Endothelial cell of umbilical vein (primary cell): Measurements from ENCODE around the gene NSMCE3. TPM values are rescaled to one million over a fixed set of nuclear protein-coding genes. Genes with fewer than 3 reads are reported as not detected.
"Not testable (repeated sequence)": the region's sequence is repeated elsewhere in the genome, so short reads cannot be mapped to it uniquely, and the experiment has no call there.

Source experiments
- BruUV-seq: library from RNA; stranded (reverse); fragments of 400-500 nt; replicated peaks from 2 replicates; lab custom pipeline; 2021; lab: Mats Ljungman, UMichigan
- CTCF ChIA-PET: fragments of 300-600, 350-600 bp; sonication (Branson Sonifier 250); formaldehyde crosslinking; loops from one replicate; lab custom pipeline; 2021; ENCODE audit warnings: antibody characterized with exemption, inconsistent platforms; lab: Charles Lee
- POLR2A ChIA-PET: fragments of 300-600, 350-600 bp; sonication (Branson Sonifier 250); formaldehyde crosslinking; loops from one replicate; lab custom pipeline; 2021; ENCODE audit warnings: antibody characterized with exemption, inconsistent platforms; lab: Charles Lee
- DNase-seq: peaks from one replicate; pipeline ENCODE4 v3.0.0-alpha.2; 2011; ENCODE audit warnings: low read depth, low spot score
- FAIRE-seq: peaks from 2 replicates; lab custom pipeline; 2011; peaks lifted over from hg19 to GRCh38; lab: Jason Lieb, UNC
- H2AFZ ChIP-seq: 2 replicates; pipeline ENCODE4 v1.6.0; 2012; ENCODE audit warnings: low read depth, low read length, control low read depth, inconsistent platforms
- H3K27ac ChIP-seq: 2 replicates; pipeline ENCODE4 v1.5.1; 2011; ENCODE audit warnings: low read depth, mild to moderate bottlenecking, control low read depth, low read length, moderate library complexity; ENCODE audit not compliant: insufficient read depth
- H3K27me3 ChIP-seq, 2 experiments: 2 replicates each; pipeline versions ENCODE4 v1.6.0 to v1.6.1; 2011; ENCODE audit warnings: low read length in 2 of 2, mixed read lengths in 1 of 2; ENCODE audit not compliant: control insufficient read depth in 2 of 2, insufficient read depth in 2 of 2
- H3K36me3 ChIP-seq, 2 experiments: 2 replicates in 1 of 2; 3 replicates in 1 of 2; pipeline ENCODE4 v1.5.1; 2011; ENCODE audit warnings: low read length in 2 of 2, mild to moderate bottlenecking in 1 of 2, moderate library complexity in 1 of 2; ENCODE audit not compliant: control insufficient read depth in 2 of 2, insufficient read depth in 2 of 2; ENCODE audit errors: extremely low read depth in 1 of 2
- H3K4me1 ChIP-seq: 3 replicates; pipeline ENCODE4 v1.5.1; 2011; ENCODE audit warnings: mild to moderate bottlenecking, low read length; ENCODE audit not compliant: control insufficient read depth, insufficient read depth; ENCODE audit errors: extremely low read depth
- H3K4me2 ChIP-seq: 2 replicates; pipeline ENCODE4 v1.6.1; 2011; ENCODE audit warnings: low read length, control low read depth, mixed read lengths; ENCODE audit not compliant: insufficient read depth
- H3K4me3 ChIP-seq, 3 experiments: fragments of 200-600 bp in 1 of 3; sonication (generic), shearing (Covaris generic) in 1 of 3; replicated peaks in 1 of 3; 2 replicates each; pipeline ENCODE4 v1.5.1; 2011 to 2016; ENCODE audit warnings: control low read depth in 3 of 3, low read length in 3 of 3, mild to moderate bottlenecking in 2 of 3, inconsistent platforms in 1 of 3, low read depth in 1 of 3, moderate library complexity in 1 of 3; ENCODE audit not compliant: insufficient read depth in 1 of 3
- H3K79me2 ChIP-seq: 2 replicates; pipeline ENCODE4 v1.6.0; 2012; ENCODE audit warnings: low read length, inconsistent platforms; ENCODE audit not compliant: control insufficient read depth, insufficient read depth
- H3K9ac ChIP-seq: replicated peaks from 2 replicates; pipeline ENCODE3; 2011; ENCODE audit warnings: low read length, control low read depth; ENCODE audit not compliant: insufficient read depth; ENCODE audit errors: extremely low read depth
- H3K9me1 ChIP-seq: replicated peaks from 3 replicates; pipeline ENCODE4 v1.6.0; 2011; ENCODE audit warnings: mild to moderate bottlenecking, low read length; ENCODE audit not compliant: control insufficient read depth, insufficient read depth; ENCODE audit errors: extremely low read depth
- H3K9me3 ChIP-seq: replicated peaks from 2 replicates; pipeline ENCODE4 v1.5.1; 2012; ENCODE audit warnings: low read length, inconsistent platforms; ENCODE audit not compliant: control insufficient read depth, insufficient read depth
- H4K20me1 ChIP-seq: replicated peaks from 2 replicates; pipeline ENCODE3; 2011; ENCODE audit warnings: mild to moderate bottlenecking, low read length; ENCODE audit not compliant: control insufficient read depth, insufficient read depth; ENCODE audit errors: extremely low read depth
- dilution Hi-C: fragments of 300-500 bp; cut with MboI; formaldehyde crosslinking; loops from one replicate; pipeline ENCODE4 v1.15.0; 2019; ENCODE audit warnings: low sequenced_read_pairs; ENCODE audit not compliant: extremely low pct_ligation_motif_present
- intact Hi-C: fragments of 100-400 bp; cut with micrococcal nuclease; formaldehyde crosslinking; loops from one replicate; pipeline ENCODE4 v1.10.0; 2022
- polyA plus RNA-seq, 4 experiments: library from polyadenylated mRNA; depleted of rRNA in 3 of 4; stranded (reverse) in 3 of 4; unstranded in 1 of 4; fragments of >200 nt; gene quantifications; 2 replicates each; pipeline versions ENCODE4 v1.2.1 to v1.2.3, GENCODE V29; 2011 to 2012; ENCODE audit warnings: missing spikeins in 1 of 4
- total RNA-seq: library from RNA; stranded (reverse); gene quantifications from 2 replicates; pipeline ENCODE4 v1.2.3, GENCODE V29; 2021

NSMCE3 gene
- total and polyA plus RNA-seq, 2 donors (not counting 3 experiments of a cell fraction or from before 2014, with no cell fraction given): 4.5 to 5.8 TPM

DNA sequence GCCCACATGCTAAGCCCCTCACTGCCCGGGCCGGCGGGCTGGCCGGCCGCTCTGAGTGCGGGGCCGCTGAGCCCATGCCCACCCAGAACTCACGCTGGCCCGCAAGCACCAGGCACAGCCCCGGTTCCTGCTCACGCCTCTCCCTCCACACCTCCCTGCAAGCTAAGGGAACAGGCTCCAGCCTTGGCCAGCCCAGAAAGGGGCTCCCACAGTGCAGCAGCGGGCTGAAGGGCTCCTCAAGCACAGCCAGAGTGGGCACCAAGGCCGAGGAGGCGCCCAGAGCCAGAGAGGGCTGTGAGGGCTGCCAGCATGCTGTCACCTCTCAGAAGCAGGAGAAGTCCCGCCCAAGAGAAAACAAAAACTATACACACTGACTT lies 44.6 kb downstream of the NSMCE3 start:
- BruUV-seq, H4K20me1 ChIP-seq, H3K4me3 ChIP-seq, H2AFZ ChIP-seq, intact Hi-C loops, H3K27me3 ChIP-seq, FAIRE-seq, dilution Hi-C loops, DNase-seq, H3K9ac ChIP-seq, POLR2A ChIA-PET, H3K79me2 ChIP-seq, H3K4me2 ChIP-seq, H3K4me1 ChIP-seq, H3K36me3 ChIP-seq, H3K27ac ChIP-seq, H3K9me3 ChIP-seq, CTCF ChIA-PET, H3K9me1 ChIP-seq: not testable (repeated sequence)

DNA sequence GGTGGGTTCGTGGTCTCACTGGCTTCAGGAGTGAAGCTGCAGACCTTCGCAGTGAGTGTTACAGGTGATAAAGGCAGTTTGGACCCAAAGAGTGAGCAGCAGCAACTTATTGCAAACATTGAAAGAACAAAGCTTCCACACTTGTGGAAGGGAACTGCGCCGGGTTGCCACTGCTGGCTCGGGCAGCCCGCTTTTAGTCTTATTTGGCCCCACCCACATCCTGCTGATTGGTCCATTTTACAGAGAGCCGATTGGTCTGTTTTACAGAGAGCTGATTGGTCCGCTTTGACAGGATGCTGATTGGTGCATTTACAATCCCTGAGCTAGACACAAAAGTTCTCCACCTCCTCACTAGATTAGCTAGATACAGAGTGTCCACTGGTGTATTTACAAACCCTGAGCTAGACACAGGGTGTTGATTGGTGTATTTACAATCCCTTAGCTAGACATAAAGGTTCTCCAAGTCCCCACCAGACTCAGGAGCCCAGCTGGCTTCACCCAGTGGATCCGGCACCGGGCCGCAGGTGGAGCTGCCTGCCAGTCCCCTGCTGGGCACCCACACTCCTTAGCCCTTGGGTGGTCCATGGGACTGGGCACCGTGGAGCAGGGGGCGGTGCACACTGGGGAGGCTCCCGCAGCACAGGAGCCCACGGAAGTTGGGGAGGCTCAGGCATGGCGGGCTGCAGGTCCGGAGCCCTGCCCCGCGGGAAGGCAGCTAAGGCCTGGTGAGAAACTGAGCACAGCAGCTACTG lies 45.2 kb downstream of the NSMCE3 start:
- H3K9ac ChIP-seq, H3K9me3 ChIP-seq, H3K9me1 ChIP-seq, H3K36me3 ChIP-seq, H4K20me1 ChIP-seq, dilution Hi-C loops, H2AFZ ChIP-seq, DNase-seq, FAIRE-seq, H3K4me3 ChIP-seq, POLR2A ChIA-PET, intact Hi-C loops, BruUV-seq, H3K27ac ChIP-seq, H3K79me2 ChIP-seq, H3K4me2 ChIP-seq, H3K27me3 ChIP-seq, H3K4me1 ChIP-seq: not testable (repeated sequence)
- CTCF ChIA-PET: interaction anchor here (1.1 kb wide), 1 partner anchor 85 kb away, joined by 3 read pairs; no protein-coding TSS in a partner anchor
